PC-9 (cell line): ENCODE results near the gene ARHGAP26.

ENCODE experiments used
- CTCF ChIP-seq: fragments of 200-600 bp; sonication (generic); conservative IDR thresholded peaks from 2 replicates; pipeline ENCODE4 v1.6.1; 2017; ENCODE audit warnings: mixed run types, antibody characterized with exemption, mild to moderate bottlenecking, moderate library complexity
- EZH2 ChIP-seq: fragments of 200-600 bp; sonication (generic); IDR thresholded peaks from 2 replicates; pipeline ENCODE4 v1.8.0; 2017; ENCODE audit warnings: antibody characterized with exemption, low read depth

- no peak for TF ChIP-seq CTCF
- no peak for TF ChIP-seq EZH2
Observed at GRCh38 chr5:143066556-143067281, 296.5 kb downstream of the ARHGAP26 start.
